ENCODE measurements around the gene LASP1. TPM values are rescaled to one million over a fixed set of nuclear protein-coding genes. Genes with fewer than 3 reads are reported as not detected.

LASP1 gene
- total RNA-seq, 1 donor from 2014 or later, result 300 TPM

DNA sequence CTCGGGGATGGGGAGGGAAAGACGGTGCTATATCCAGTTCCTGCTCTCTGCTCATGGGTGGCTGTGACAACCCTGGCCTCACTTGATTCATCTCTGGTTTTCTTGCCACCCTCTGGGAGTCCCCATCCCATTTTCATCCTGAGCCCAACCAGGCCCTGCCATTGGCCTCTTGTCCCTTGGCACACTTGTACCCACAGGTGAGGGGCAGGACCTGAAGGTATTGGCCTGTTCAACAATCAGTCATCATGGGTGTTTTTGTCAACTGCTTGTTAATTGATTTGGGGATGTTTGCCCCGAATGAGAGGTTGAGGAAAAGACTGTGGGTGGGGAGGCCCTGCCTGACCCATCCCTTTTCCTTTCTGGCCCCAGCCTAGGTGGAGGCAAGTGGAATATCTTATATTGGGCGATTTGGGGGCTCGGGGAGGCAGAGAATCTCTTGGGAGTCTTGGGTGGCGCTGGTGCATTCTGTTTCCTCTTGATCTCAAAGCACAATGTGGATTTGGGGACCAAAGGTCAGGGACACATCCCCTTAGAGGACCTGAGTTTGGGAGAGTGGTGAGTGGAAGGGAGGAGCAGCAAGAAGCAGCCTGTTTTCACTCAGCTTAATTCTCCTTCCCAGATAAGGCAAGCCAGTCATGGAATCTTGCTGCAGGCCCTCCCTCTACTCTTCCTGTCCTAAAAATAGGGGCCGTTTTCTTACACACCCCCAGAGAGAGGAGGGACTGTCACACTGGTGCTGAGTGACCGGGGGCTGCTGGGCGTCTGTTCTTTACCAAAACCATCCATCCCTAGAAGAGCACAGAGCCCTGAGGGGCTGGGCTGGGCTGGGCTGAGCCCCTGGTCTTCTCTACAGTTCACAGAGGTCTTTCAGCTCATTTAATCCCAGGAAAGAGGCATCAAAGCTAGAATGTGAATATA is 50.8 kb downstream of the LASP1 start:
- H3K27me3 ChIP-seq, result no peaks in the 10 kb centered on the region
- peak overlapping the region; percentile 78 to 79 for H3K27ac ChIP-seq
- peaks cover 4 to 37% of the 10 kb centered on the region in 2 donors for H3K4me1 ChIP-seq
- no peak overlapping the region for H3K4me3 ChIP-seq
- peaks cover 32 to 50% of the 10 kb centered on the region in 2 donors for H3K36me3 ChIP-seq
- intact Hi-C loops (cut with DNase I), result no loop called here
- TF ChIP-seq, protein P1, sequence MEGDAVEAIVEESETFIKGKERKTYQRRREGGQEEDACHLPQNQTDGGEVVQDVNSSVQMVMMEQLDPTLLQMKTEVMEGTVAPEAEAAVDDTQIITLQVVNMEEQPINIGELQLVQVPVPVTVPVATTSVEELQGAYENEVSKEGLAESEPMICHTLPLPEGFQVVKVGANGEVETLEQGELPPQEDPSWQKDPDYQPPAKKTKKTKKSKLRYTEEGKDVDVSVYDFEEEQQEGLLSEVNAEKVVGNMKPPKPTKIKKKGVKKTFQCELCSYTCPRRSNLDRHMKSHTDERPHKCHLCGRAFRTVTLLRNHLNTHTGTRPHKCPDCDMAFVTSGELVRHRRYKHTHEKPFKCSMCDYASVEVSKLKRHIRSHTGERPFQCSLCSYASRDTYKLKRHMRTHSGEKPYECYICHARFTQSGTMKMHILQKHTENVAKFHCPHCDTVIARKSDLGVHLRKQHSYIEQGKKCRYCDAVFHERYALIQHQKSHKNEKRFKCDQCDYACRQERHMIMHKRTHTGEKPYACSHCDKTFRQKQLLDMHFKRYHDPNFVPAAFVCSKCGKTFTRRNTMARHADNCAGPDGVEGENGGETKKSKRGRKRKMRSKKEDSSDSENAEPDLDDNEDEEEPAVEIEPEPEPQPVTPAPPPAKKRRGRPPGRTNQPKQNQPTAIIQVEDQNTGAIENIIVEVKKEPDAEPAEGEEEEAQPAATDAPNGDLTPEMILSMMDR (IDR thresholded peaks at IDR 0.05), result no peak
- peak in 1 of 2 donors; percentile 62 for DNase-seq (ENCODE audit: low spot score in 2 of 2)
- no peaks in the 10 kb centered on the region for H3K9me3 ChIP-seq

DNA sequence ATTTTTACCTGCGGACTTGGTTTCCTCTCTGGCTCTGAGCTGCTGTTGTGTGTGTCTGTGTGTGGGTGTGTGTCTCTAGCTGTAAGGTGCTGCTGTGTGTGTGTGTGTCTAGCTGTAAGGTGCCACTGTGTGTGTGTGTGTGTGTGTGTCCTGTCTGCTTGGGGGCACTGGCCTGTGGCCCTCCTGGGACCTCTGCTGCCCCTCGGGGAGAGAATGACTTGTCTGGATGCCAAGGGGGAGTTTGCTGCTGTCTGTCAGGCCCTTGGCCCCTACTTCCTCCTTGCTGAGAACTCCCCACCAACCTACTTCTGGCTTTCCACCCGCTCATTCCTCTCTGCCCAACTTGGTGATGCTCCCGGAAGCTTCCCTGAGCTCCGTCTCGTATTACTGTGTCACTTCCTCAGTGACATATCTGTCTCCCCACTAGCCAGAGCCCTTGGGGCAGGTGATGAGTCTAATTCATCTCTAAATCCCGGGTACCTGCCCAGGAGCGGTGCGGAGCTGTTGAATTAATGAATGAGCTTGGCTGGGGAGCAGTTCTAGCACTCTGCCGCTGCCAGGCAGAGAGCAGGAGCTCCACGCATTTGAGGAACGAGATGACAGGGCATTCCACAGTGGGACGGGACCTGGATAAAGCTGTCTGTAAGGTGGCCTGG is 52.0 kb downstream of the LASP1 start:
- TF ChIP-seq, protein P1 (IDR thresholded peaks at IDR 0.05), result no peak
- H3K27me3 ChIP-seq, result no peaks in the 10 kb centered on the region
- H3K4me1 ChIP-seq, result peaks cover 4 to 43% of the 10 kb centered on the region in 2 donors
- H3K27ac ChIP-seq, result peak overlapping the region; percentile 78 to 79
- no peaks in the 10 kb centered on the region for H3K9me3 ChIP-seq
- H3K36me3 ChIP-seq, result peaks cover 27 to 37% of the 10 kb centered on the region in 2 donors
- DNase-seq (ENCODE audit: low spot score in 2 of 2), result peak in 1 of 2 donors; percentile 58
- no peak overlapping the region for H3K4me3 ChIP-seq
- intact Hi-C loops (cut with DNase I), result no loop called here

DNA sequence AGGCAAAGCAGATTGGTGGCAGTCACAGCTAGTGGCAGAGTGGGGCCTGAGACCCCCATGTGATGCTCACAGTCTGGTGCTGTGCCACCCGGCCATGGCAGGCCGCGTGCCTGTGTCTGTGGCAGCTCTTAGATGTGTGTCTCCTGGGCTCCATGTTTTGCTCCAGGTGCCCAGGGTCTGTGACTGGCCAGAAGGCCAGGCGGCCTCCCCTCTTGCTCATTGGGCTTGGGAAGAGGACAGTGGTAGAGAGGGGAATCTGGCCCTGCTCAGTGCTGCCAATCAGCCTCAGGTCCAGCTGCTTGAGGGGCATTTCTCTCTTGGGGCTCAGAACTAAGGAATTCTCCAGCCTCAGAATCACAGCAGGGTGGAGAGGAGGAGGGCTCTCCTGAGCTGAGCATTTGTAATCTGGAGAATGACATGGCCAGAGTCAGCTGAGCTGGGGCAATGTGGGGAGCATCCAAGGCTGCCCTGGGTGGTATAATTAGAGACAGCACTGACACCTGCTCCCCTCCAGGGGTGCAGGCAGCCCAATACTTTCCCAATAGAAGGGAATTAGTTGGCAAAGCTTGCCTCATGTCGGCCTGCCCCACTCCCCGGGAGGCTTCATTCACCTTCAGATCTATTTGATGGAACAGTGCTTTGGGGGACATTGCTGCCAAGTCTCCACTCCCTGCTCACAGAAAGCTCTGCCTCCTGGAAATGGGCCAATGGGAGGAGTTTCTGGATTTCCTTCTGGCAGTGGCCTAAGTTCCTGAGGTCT is 52.9 kb downstream of the LASP1 start:
- Histone ChIP-seq H3K9me3 (no peaks in the 10 kb centered on the region), H3K4me3 (no peak overlapping the region), H3K36me3 (peaks cover 18 to 29% of the 10 kb centered on the region in 2 donors), H3K27ac (peak overlapping the region; percentile 78 to 79), H3K4me1 (peaks cover 4 to 43% of the 10 kb centered on the region in 2 donors), H3K27me3 (no peaks in the 10 kb centered on the region)
- DNase-seq (ENCODE audit: low spot score in 2 of 2), result peak in 1 of 2 donors; percentile 89
- intact Hi-C loops (cut with DNase I), result no loop called here
- TF ChIP-seq, protein P1 (IDR thresholded peaks at IDR 0.05), result no peak

DNA sequence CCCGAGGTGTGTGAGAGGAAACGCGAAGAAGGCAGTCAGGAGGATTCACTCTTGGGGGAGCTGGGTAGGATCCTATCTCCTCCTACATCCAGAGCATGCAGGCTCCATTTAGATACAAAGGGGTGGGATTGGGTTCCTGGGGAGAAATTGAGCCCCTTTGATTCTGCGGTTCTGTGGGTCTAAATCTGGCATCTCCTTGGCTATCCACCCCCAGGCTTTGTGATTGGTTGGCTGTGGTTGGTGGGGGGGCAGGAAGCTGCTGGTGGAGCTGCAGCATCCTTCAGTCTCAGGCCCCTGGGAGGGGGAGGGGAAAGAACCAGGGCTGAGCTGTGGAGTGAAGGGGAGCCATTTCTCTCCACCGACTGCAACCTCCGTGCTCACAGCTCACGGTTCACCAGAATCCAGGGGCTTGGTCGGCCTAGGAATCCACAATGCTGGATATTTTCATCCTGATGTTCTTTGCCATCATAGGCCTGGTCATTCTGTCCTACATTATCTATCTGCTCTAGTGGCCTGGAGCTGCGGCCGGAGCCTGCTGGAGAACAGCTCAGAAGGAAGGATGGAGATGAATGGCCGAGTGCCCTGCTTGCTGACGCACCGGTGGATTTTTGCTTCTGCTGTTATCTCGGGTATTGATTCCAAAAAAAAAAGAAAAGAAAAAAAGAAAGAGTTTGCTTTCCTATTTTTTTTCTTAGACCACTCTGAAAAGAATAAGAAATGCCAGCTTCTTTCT is 55.6 kb downstream of the LASP1 start, which contains the start of gene LASP1NB:
LASP1NB (plus strand) TSS at position 352 of the 733 bp plus-strand sequence.
- Histone ChIP-seq H3K27ac (peak within 1 kb of the TSS; percentile 50 to 71), H3K36me3 (peaks cover 0 to 3% of the 10 kb centered on the region in 2 donors), H3K27me3 (no peaks in the 10 kb centered on the region), H3K9me3 (no peaks in the 10 kb centered on the region), H3K4me1 (peaks cover 4 to 35% of the 10 kb centered on the region in 2 donors), H3K4me3 (peak within 1 kb of the TSS in 1 of 2 donors; percentile 36)
- TF ChIP-seq, protein P1 (IDR thresholded peaks at IDR 0.05), result no peak
- intact Hi-C loops (cut with DNase I), result no loop called here
- peak in 1 of 2 donors; percentile 62 for DNase-seq (ENCODE audit: low spot score in 2 of 2)

All from ascending aorta (tissue), 2 donors.